ENCODE data around the gene PCSK6.
"Not testable (repeated sequence)": the region's sequence is repeated elsewhere in the genome, so short reads cannot be mapped to it uniquely, and the experiment has no call there.

PCSK6 gene

GRCh38 chr15:101429191-101429590 lies 60.3 kb downstream of the PCSK6 start:
- DNase-seq (ENCODE audit: low spot score) = no peak

- no peak for DNase-seq (ENCODE audit: low spot score)
Measured at GRCh38 chr15:101428758-101429157, 60.7 kb downstream of the PCSK6 start.

DNA sequence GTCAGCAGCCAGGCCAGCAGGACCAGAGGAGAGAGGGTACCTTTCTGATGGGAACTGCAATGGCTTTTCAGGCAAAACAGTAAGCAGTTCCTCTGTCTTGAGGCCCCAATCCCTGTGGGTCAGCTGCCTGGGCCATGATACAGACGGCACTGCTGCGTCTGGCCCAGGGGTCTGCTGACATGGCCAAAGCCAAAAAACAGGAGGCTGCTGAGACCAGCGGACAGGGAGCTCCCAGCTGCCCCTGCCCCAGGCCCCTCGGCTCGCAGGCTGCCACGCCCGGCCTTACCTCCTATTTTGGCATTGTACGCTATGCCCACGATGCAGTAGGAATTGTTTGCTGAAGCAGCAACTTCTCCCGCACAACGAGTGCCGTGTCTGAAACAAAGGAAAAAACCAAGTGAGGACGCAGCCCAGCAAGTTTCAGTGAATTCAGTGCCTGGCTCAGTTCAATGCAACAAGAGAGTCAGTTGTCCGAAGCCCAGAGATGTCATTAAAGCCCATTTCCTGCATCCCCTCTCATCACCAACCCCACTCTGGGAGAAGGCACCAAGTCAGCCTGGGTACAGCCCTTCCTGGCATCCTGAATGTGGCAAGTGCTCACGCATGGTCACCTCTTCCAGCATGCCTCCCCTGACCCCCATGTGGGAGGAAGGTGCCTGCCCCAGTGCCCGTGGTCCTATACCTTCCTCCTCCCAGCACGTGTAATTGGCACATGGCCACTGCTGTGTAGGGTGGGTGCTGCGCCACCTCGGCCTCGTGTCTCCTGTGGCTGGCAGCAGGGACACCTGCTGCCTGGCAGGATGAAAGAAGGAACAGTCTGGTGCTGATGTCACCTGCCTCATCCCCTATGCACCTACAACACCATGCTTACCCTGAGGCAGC lies 61.7 kb downstream of the PCSK6 start:
- no peak for DNase-seq (ENCODE audit: low spot score)

DNA sequence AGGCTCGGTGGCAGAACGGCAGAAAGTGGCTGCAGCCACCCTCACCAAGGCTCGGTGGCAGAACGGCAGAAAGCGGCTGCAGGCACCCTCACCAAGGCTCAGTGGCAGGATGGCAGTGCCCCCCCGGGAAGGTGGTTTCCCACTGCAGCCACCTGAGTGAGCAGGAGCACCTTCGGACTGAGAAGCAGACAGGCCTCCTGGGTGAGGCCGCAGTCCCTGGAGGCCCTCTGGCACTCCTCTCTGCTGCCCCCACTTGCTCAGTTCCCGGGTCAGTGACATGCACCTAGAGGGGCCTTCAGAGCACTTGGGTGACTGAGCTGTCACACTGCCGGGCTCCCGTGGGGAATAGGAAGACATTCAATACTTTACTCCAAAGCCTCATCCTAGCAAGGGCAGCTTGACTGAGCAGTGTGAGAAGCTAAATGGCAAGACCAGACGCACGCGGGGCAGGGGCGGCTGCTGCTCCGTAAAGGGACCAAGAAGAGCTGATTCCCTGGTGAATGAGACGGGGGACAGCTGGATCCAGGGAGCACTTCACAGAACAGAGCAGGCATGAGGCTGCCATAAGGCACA lies 62.7 kb downstream of the PCSK6 start:
- no peak for DNase-seq (ENCODE audit: low spot score)

- DNase-seq (ENCODE audit: low spot score) = no peak
Measured at GRCh38 chr15:101425787-101426365, 63.6 kb downstream of the PCSK6 start.

- no peak for DNase-seq (ENCODE audit: low spot score)
Measured at GRCh38 chr15:101424984-101425383, 64.5 kb downstream of the PCSK6 start.

GRCh38 chr15:101420232-101420631 lies 69.3 kb downstream of the PCSK6 start:
- DNase-seq (ENCODE audit: low spot score) = no peak

GRCh38 chr15:101416475-101416874 lies 73.0 kb downstream of the PCSK6 start:
- DNase-seq (ENCODE audit: low spot score) = not testable (repeated sequence)

DNA sequence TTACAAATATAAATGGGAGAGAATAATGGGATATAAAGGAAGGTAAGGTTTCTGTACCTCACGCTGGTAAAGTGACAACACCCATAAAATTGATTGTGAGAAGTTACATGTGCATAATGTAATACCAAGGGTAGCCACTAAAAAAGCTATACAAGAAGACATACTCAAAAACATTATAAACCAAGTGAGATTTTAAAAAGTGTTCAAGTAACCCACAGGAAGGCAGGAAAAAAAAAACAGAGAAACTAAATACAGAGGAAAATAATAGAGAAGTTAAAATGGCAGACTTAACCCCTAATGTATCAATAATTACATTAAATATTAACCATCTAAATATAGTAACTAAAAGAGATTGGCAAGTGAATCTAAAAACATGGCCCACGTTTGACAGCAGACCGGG lies 76.3 kb downstream of the PCSK6 start:
- no peak for DNase-seq (ENCODE audit: low spot score)

- no peak for DNase-seq (ENCODE audit: low spot score)
Measured at GRCh38 chr15:101411581-101411980, 77.9 kb downstream of the PCSK6 start.

GRCh38 chr15:101411085-101411484 lies 78.4 kb downstream of the PCSK6 start:
- DNase-seq (ENCODE audit: low spot score) = no peak

- no peak for DNase-seq (ENCODE audit: low spot score)
Measured at GRCh38 chr15:101410612-101411011, 78.9 kb downstream of the PCSK6 start.

GRCh38 chr15:101409621-101410020 lies 79.9 kb downstream of the PCSK6 start:
- no peak for DNase-seq (ENCODE audit: low spot score)

DNA sequence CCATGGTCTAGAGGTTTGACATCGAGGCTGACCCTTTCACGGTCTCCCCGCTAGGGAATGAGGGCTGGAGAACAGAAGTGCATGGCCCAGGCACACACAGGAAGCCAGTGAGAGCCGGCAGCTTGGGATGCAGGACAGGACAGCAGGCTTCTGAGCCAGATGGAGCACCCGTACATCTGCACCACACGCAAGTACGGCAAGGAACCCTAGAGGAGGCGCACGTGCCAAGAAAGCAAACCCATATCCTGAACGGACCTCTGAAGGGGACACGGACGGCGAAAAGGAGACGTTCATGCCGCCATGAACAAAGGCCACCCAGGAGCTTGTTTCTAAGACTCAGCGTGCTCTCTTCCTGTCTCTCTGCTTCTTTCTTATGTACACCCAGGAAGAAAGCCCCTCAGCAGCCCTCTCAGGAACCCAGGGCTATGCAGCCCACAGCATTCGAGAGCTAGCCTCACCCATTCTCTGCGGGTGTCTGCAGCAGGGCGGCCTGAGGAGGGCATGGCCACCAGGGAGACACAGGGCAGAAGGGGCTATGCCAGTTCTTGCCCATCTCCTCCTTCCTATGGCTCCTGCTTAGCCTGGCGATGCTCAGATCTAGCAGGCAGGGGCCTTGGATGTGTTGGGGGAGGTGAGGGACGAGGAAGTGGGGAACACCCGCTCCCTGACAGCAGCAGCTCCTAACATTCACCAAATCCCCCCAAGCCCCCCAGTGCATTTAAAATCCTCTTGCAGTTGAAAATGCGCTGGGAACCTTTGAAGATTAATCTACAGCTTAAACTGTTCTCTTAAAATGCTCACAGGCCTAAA lies 81.3 kb downstream of the PCSK6 start:
- DNase-seq (ENCODE audit: low spot score) = no peak

GRCh38 chr15:101407439-101407838 lies 82.1 kb downstream of the PCSK6 start:
- no peak for DNase-seq (ENCODE audit: low spot score)

GRCh38 chr15:101406526-101407195 lies 82.8 kb downstream of the PCSK6 start:
- no peak for DNase-seq (ENCODE audit: low spot score)

- no peak for DNase-seq (ENCODE audit: low spot score)
Measured at GRCh38 chr15:101406036-101406435, 83.5 kb downstream of the PCSK6 start.

DNA sequence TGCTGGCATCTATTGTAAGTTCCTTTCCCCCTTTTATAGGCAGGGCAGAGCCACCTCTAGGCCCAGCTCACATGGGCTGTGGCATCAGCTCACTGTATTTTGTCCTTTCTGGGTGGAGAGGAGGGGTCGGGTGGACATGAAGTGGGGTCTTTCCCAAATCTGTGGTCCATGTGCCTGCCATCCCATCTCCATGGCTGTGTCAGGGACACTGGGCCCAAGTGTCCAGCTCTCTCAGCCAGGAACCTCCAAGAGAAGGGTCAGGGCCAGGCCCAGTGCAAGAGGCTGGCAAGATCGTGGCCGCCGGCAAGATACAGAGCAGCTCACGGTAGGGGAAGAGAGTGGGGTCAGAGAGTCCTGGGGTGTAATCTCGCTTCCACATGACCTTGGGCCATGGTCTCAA lies 85.3 kb downstream of the PCSK6 start:
- no peak for DNase-seq (ENCODE audit: low spot score)

GRCh38 chr15:101402883-101403282 lies 86.6 kb downstream of the PCSK6 start:
- DNase-seq (ENCODE audit: low spot score) = not testable (repeated sequence)

DNA sequence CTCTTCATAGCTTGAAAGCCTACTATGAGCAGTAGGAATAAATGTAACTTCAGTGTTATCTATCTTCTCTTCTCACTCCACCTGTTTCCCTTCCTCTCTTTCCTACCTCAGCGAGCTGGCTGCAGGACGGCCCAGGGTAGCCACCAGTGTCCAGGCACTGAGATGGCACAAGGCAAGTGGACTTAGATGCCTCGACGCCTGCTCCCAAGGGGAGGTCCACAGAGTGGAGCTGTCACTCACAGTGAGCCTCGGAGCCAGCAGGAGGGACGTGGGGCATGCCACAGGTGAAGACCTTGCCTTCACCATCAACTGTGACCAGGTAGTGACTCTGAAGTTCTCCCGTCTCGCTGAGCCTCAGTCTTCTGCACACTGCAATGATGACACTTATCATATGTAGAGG lies 88.2 kb downstream of the PCSK6 start:
- no peak for DNase-seq (ENCODE audit: low spot score)

DNA sequence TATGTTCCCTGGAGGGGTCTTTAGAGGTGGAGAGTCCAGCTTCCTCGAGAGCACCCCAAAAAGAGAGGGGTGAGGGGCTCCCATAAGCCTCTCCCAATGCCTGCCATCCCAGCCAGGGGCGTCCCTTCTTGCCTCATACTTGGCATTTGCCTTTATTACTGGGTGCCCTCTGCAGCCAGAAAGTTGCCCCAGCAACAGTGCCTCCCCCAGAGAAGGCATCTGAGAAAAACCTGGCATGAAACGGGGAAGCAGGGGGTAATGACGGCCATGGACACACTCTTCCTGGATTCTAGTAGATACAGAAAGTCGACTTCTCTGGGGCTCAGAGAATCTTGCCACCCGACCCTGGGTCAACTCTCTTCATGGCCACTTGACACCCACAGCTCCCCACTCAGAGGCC lies 90.1 kb downstream of the PCSK6 start:
- DNase-seq (ENCODE audit: low spot score) = no peak

GRCh38 chr15:101398247-101398646 lies 91.3 kb downstream of the PCSK6 start:
- no peak for DNase-seq (ENCODE audit: low spot score)
